GM21825 (cell line): ENCODE measurements around the gene IFNL4.
"Not testable (repeated sequence)": the region's sequence is repeated elsewhere in the genome, so short reads cannot be mapped to it uniquely, and the experiment has no call there.

ENCODE experiments used
- ATAC-seq: cut with Tn5 transposase; IDR thresholded peaks from one replicate; pipeline ENCODE4 v1.9.1; 2021; ENCODE audit warnings: mild to moderate bottlenecking, moderate library complexity; ENCODE audit not compliant: unreplicated experiment

The IFNL4 gene

GRCh38 chr19:39230096-39230764 lies 18.4 kb downstream of the IFNL4 start:
- ATAC-seq, result no peak

GRCh38 chr19:39224910-39225309 lies 23.7 kb downstream of the IFNL4 start:
- no peak for ATAC-seq

- ATAC-seq, result no peak
Measured at GRCh38 chr19:39223703-39224279, 24.9 kb downstream of the IFNL4 start.

- ATAC-seq, result not testable (repeated sequence)
Measured at GRCh38 chr19:39219108-39219507, 29.5 kb downstream of the IFNL4 start.

GRCh38 chr19:39218230-39219007 lies 30.2 kb downstream of the IFNL4 start:
- no peak for ATAC-seq

- no peak for ATAC-seq
Measured at GRCh38 chr19:39217094-39217493, 31.6 kb downstream of the IFNL4 start.

- not testable (repeated sequence) for ATAC-seq
Measured at GRCh38 chr19:39215323-39215722, 33.3 kb downstream of the IFNL4 start.

- no peak for ATAC-seq
Measured at GRCh38 chr19:39212375-39212742, 36.3 kb downstream of the IFNL4 start.

- ATAC-seq, result no peak
Measured at GRCh38 chr19:39211731-39212374, 36.8 kb downstream of the IFNL4 start.

GRCh38 chr19:39209196-39209595 lies 39.5 kb downstream of the IFNL4 start:
- no peak for ATAC-seq

- no peak for ATAC-seq
Measured at GRCh38 chr19:39208175-39208795, 40.4 kb downstream of the IFNL4 start.

- ATAC-seq, result no peak
Measured at GRCh38 chr19:39207293-39207836, 41.3 kb downstream of the IFNL4 start.

- no peak for ATAC-seq
Measured at GRCh38 chr19:39206122-39206521, 42.5 kb downstream of the IFNL4 start.

GRCh38 chr19:39205449-39205764 lies 43.2 kb downstream of the IFNL4 start:
- no peak for ATAC-seq

GRCh38 chr19:39203372-39204341 lies 45.0 kb downstream of the IFNL4 start, which contains the start of gene SYCN:
Gene SYCN (minus strand): TSS chr19:39204263. CDS start chr19:39204254, 9 bp downstream.
- ATAC-seq, result no peak

- ATAC-seq, result no peak
Measured at GRCh38 chr19:39202998-39203355, 45.7 kb downstream of the IFNL4 start.

GRCh38 chr19:39200803-39201115 lies 47.9 kb downstream of the IFNL4 start:
- ATAC-seq, result no peak

GRCh38 chr19:39200066-39200802 lies 48.4 kb downstream of the IFNL4 start:
- ATAC-seq, result no peak

- ATAC-seq, result no peak
Measured at GRCh38 chr19:39199025-39199424, 49.6 kb downstream of the IFNL4 start.
